ENCODE measurements around the gene CCDC82. TPM values are rescaled to one million over a fixed set of nuclear protein-coding genes. Genes with fewer than 3 reads are reported as not detected.

Gene CCDC82
- total and polyA plus RNA-seq, 2 of the 4 experiments (the other 2 are of a cell fraction): 4.1 to 9.4 TPM

GRCh38 chr11:96393753-96394348 is 4.1 kb upstream of the CCDC82 start:
- Histone ChIP-seq H4K91ac (ENCODE audit: insufficient read depth, low read depth, low read length) (no peak overlapping the region), H2AK9ac (replicated peaks; ENCODE audit: low read depth, low read length, poor library complexity) (no peak overlapping the region), H2BK120ac (ENCODE audit: low read depth, low read length) (no peak overlapping the region), H4K5ac (ENCODE audit: low read depth, low read length) (no peak overlapping the region), H4K20me1 (ENCODE audit: insufficient read depth, low read length) (no peaks in the 10 kb centered on the region), H3K79me1 (ENCODE audit: low read depth in 1 of 2, low read length in 2 of 2) (peaks cover 24 to 34% of the 10 kb centered on the region in 2 experiments), H2BK5ac (ENCODE audit: low read depth, low read length, poor library complexity, severe bottlenecking) (no peak overlapping the region), H2BK20ac (ENCODE audit: low read depth, low read length) (no peak overlapping the region), H3K9me1 (ENCODE audit: insufficient read depth, low read length) (0 out of 2 replicates have a peak, but pooled peaks cover 2% of the 10 kb centered on the region), H4K8ac (ENCODE audit: low read depth in 2 of 2, low read length in 2 of 2) (no peak overlapping the region), H3K27ac (ENCODE audit: insufficient read depth, low read length) (no peak overlapping the region), H3K56ac (ENCODE audit: extremely low read depth, insufficient read depth, low read length) (no peak overlapping the region), H2AK5ac (ENCODE audit: low read depth, low read length) (no peak overlapping the region), H2BK15ac (ENCODE audit: low read depth, low read length) (no peak overlapping the region), H3K27me3 (ENCODE audit: control insufficient read depth, insufficient read depth, low read length) (no peaks in the 10 kb centered on the region), H3K9me3 (ENCODE audit: control insufficient read depth, insufficient read depth, low read length) (no peaks in the 10 kb centered on the region; the same call in 1 of the 2 replicates), H3K4me3 (ENCODE audit: insufficient read depth, low read depth, low read length) (no peak overlapping the region), H3K4me1 (ENCODE audit: control insufficient read depth, insufficient read depth, low read length) (no peaks in the 10 kb centered on the region), H3K36me3 (ENCODE audit: control insufficient read depth, insufficient read depth, low read length) (no peaks in the 10 kb centered on the region), H3K4me2 (ENCODE audit: low read depth, low read length) (no peak overlapping the region), H3K9ac (ENCODE audit: low read depth, low read length) (no peak overlapping the region), H3K4ac (ENCODE audit: low read depth, low read length) (no peak overlapping the region), H3K18ac (ENCODE audit: low read depth, low read length) (no peak overlapping the region), H3K14ac (replicated peaks; ENCODE audit: low read depth, low read length) (no peak overlapping the region), H3K23ac (ENCODE audit: low read depth, low read length) (no peak overlapping the region), H2AFZ (replicated peaks; ENCODE audit: low read length, poor library complexity) (no peak overlapping the region)
- dilution Hi-C loops (cut with HindIII; ENCODE audit: low sequenced_read_pairs, unreplicated experiment) (no loop called here), in situ Hi-C loops (cut with MboI; ENCODE audit: low sequenced_read_pairs) (loop anchor here (10.0 kb wide), 1 partner anchor 549 kb away; no protein-coding TSS in a partner anchor), intact Hi-C loops (cut with micrococcal nuclease) (loop anchor here (1.0 to 5.0 kb wide), 3 partner anchors 472 to 603 kb away; partner anchors contain the start of gene MTMR2)
- DNase-seq: peak; percentile 61
- no TSS peak for BruUV-seq (replicated peaks)
- no CpG with 5 or more reads among the region's 1 CpG for WGBS, 2 experiments (ENCODE audit: extremely low coverage in 2 of 2, insufficient read length in 1 of 2)
- ChIA-PET POLR2A (ENCODE audit: unreplicated experiment) (interaction anchor here (0.6 kb wide), 1 partner anchor 348 kb away, joined by 6 read pairs; no protein-coding TSS in a partner anchor), CTCF (interaction anchor here (0.7 to 2.2 kb wide), 8 partner anchors 11 to 544 kb away, joined by 3 to 5 read pairs (median 3); partner anchors contain the start of gene MAML2)
- no peak for ATAC-seq (ENCODE audit: low read depth)
- TF ChIP-seq BHLHE40 (IDR thresholded peaks at IDR 0.05; ENCODE audit: low read depth, low read length) (no peak), MAFK (IDR thresholded peaks at IDR 0.05; ENCODE audit: low read depth, low read length) (no peak), ELK1 (IDR thresholded peaks at IDR 0.05; ENCODE audit: borderline replicate concordance, low read depth, low read length) (no peak), SMC3 (IDR thresholded peaks at IDR 0.05; ENCODE audit: low read depth, low read length) (peak; percentile 73), USF2 (IDR thresholded peaks at IDR 0.05; ENCODE audit: low read depth, low read length) (no peak), FOS (IDR thresholded peaks at IDR 0.05; ENCODE audit: low read depth, low read length) (no peak), CHD1 (IDR thresholded peaks at IDR 0.05; ENCODE audit: low read depth, low read length) (no peak), RFX5 (IDR thresholded peaks at IDR 0.05; ENCODE audit: low read depth, low read length) (no peak), POLR2A (IDR thresholded peaks at IDR 0.05; ENCODE audit: low read depth, low read length) (no peak), RAD21 (IDR thresholded peaks at IDR 0.05; ENCODE audit: low read length) (peak; percentile 82), MXI1 (IDR thresholded peaks at IDR 0.05; ENCODE audit: borderline replicate concordance, low read depth, low read length) (no peak), NFE2L2 (IDR thresholded peaks at IDR 0.05; ENCODE audit: low read depth, low read length) (no peak), RCOR1 (IDR thresholded peaks at IDR 0.05; ENCODE audit: insufficient replicate concordance, low read length) (no peak), MAZ (IDR thresholded peaks at IDR 0.05; ENCODE audit: borderline replicate concordance, low read depth, low read length) (no peak)
- TF ChIP-seq, protein P1, sequence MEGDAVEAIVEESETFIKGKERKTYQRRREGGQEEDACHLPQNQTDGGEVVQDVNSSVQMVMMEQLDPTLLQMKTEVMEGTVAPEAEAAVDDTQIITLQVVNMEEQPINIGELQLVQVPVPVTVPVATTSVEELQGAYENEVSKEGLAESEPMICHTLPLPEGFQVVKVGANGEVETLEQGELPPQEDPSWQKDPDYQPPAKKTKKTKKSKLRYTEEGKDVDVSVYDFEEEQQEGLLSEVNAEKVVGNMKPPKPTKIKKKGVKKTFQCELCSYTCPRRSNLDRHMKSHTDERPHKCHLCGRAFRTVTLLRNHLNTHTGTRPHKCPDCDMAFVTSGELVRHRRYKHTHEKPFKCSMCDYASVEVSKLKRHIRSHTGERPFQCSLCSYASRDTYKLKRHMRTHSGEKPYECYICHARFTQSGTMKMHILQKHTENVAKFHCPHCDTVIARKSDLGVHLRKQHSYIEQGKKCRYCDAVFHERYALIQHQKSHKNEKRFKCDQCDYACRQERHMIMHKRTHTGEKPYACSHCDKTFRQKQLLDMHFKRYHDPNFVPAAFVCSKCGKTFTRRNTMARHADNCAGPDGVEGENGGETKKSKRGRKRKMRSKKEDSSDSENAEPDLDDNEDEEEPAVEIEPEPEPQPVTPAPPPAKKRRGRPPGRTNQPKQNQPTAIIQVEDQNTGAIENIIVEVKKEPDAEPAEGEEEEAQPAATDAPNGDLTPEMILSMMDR (conservative IDR thresholded peaks at IDR 0.05; ENCODE audit: low read depth, low read length): peak; percentile 73

Measured in IMR-90 (cell line).